Measurements from ENCODE around the gene NR4A1.
A peak's percentile ranks its signal among the peaks of the same experiment; 100 is the strongest.

Gene NR4A1

GRCh38 chr12:52050758-52051541 lies at the start of gene NR4A1:
TSS of gene NR4A1 (plus strand) at chr12:52051442. CDS start at chr12:52054329, 2,887 bp downstream.
- DNase-seq (ENCODE audit: low read depth): peak; percentile 90

DNA sequence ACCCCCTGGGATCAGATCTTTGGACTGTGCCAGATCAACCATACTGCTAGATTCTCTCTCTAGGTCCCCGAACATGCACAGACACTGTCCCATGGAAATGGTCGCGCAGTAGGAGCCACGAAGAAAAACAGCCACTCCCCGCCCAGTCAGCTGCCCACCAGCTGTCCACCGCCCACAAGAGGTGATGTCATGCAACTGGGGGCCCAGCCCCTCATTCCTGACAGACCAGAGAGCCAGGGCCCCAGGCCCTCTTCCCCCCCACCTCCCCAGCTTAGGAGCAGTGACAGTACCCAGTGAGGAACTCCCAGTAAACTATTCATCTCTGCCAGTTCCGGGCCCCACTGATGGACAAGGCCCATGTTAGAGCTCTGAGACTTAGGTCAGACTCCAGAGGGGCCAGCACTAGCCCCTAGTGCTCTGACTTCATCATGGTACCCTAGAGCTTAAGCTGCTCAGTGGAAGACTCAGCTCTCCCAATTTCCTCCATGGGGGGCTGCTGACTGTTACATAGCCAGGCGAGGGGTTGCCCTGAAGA lies 48.2 kb upstream of the NR4A1 start:
- DNase-seq (ENCODE audit: low read depth): no peak

DNA sequence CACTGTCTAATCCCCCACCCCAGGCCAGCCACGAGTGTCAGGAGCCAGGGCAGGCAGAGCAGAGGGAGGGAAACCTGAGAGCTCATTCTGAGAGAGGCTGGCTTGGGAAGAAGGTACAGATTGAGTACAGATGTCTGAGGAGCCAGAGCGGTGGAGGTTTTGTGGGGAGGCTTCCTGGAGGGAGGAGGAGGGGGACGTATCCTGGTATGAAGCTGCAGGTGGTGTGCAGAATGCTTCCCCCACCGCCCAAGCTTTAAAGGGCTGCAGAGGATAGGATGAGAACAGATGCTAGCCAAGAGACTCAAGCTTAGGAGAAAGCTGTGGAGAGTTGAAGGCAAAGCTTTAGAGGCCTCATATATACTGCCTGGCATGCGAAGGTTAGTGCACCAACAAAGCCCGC lies 47.7 kb upstream of the NR4A1 start:
- DNase-seq (ENCODE audit: low read depth): no peak

DNA sequence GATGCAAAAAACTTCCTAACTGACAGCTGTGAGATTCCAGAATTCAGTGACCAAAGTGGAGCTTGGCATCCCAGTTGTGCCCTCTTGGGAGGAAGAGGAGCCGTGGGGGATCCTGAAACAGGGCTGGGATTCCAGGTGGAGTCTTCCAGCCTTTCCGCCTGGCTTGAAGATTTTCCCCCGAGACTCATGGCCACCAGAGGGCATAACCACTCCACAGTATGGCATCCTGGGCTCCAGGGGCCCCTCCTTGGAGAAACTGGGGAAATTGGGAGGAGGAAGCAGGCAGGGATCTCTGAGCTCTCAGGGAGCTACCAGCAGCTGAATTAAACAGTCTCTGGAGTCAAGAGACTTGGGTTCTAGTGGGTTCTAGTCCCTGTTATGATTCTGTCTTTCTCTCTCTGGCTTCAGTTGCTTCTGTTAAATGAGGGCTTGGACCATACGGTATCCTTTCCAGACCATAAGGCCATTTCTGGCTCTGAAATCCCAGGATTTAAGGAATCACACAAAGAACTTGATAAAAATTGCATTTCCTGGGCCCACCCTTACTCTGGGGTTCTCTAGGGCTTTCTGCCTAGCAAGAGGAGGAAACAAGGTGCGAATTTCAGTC lies 47.1 kb upstream of the NR4A1 start:
- DNase-seq (ENCODE audit: low read depth): no peak

GRCh38 chr12:52005218-52005902 lies 45.9 kb upstream of the NR4A1 start:
- no peak for DNase-seq (ENCODE audit: low read depth)

- no peak for DNase-seq (ENCODE audit: low read depth)
Observed at GRCh38 chr12:52005903-52006703, 45.1 kb upstream of the NR4A1 start.

DNA sequence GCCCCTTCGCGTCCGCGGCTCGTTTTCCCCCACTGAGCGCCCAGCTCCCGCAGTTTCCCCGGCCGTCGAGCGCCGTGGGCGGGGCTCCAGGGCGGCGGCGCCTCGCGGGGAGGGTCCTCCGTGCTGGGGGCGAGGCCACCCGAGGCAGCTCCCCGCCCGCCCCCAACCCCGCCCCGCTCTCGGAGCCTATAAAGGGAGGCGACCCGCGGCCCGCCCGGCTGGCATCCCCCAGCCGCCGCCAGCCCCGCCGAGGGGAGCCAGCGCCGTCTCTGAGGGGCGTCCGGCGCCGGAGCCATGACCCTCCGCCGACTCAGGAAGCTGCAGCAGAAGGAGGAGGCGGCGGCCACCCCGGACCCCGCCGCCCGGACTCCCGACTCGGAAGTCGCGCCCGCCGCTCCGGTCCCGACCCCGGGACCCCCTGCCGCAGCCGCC lies 44.5 kb upstream of the NR4A1 start, which contains the start of gene TAMALIN:
TAMALIN (plus strand) TSS at position 221 of the 432 bp plus-strand sequence; CDS start at position 295, 74 bp downstream.
- DNase-seq (ENCODE audit: low read depth): no peak

DNA sequence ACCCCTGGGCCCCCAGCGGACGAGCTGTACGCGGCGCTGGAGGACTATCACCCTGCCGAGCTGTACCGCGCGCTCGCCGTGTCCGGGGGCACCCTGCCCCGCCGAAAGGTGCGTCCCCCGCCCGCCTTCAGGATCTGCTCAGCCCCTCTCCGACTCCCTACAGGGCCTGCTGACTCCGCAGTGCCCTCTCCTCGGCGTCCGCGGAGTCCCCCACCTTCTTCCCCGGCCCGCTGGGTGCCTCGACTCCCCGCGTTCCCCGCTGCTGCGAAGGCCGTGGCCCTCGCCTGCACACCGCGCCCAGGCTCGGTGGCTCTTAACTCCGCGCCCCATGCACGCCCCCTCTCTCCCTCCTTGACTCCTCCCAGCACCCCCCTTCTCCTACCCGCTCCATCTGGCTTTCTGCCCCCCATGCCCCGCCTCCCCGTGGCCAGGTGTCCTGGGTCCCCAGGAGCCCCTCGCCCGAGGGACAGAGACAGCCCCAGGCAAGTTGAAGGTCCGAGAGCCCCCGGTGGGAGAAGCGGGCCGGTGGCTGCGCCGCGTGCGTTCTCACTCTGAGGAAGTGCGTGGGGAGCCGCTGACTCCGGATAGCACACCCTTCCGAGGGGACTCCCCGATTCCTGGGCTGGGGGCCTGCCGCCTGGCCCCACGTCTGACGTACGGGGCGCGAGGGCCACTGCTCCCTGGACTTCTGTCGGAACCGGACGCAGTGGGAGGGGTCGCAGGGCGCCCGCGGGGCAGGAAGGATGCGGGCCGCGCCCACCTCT lies 43.9 kb upstream of the NR4A1 start:
- DNase-seq (ENCODE audit: low read depth): no peak

DNA sequence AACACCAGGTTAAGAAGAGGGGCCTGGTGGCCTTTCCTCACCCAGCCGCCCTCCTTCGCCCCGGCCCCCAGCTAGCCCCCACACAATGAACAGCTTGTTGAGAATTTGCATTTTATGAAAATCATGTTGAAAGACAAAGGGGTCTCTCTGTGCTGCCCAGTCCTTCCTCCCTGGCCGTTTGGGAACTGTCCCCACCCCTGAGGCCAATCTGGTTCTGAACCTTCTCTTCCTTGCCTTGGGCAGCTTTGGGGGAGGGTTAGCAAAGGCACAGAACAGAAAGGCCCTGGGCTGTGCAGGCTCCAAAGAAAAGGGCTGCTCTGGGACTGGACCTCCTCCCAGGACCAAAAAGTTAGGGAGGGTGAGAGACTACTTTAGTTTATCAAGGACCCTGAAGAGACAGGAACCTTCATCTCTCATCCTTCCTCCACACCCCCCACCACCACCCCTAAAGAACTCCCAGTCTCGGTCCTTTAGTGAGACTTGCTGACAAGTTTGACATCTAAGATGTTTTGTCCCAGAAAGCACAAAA lies 43.2 kb upstream of the NR4A1 start:
- DNase-seq (ENCODE audit: low read depth): no peak

- no peak for DNase-seq (ENCODE audit: low read depth)
Observed at GRCh38 chr12:52009081-52009751, 42.0 kb upstream of the NR4A1 start.

GRCh38 chr12:52010152-52010622 lies 41.1 kb upstream of the NR4A1 start:
- peak; percentile 59 for DNase-seq (ENCODE audit: low read depth)

- no peak for DNase-seq (ENCODE audit: low read depth)
Observed at GRCh38 chr12:52010692-52011601, 40.3 kb upstream of the NR4A1 start.

GRCh38 chr12:52011602-52012214 lies 39.5 kb upstream of the NR4A1 start:
- no peak for DNase-seq (ENCODE audit: low read depth)

DNA sequence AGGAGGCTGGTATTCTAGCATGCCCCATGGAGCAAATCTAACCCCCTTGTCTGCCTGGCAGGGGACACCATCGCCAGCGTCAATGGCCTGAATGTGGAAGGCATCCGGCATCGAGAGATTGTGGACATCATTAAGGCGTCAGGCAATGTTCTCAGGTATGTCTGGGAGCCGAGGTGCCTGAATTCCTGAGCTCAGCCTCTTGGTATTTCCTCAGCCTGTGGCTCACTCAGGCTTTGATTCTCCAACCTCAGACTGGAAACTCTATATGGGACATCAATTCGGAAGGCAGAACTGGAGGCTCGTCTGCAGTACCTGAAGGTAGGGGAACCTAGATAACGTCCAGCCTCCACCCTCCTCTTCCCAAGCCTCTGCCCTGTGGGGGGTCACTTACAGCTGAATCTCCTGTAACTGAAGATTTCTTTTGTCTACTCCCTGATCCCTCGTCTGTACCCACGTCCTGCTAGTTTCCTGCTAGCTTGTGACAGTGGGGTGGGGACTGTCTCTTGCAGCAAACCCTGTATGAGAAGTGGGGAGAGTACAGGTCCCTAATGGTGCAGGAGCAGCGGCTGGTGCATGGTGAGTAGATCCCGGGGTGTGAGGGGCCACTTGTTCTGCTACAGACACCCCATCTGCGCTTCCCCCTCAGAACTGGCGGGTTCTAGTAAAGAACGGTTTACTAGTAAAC lies 37.5 kb upstream of the NR4A1 start:
- DNase-seq (ENCODE audit: low read depth): no peak

GRCh38 chr12:52014567-52015530 lies 36.4 kb upstream of the NR4A1 start:
- no peak for DNase-seq (ENCODE audit: low read depth)

- DNase-seq (ENCODE audit: low read depth): no peak
Observed at GRCh38 chr12:52015532-52016041, 35.7 kb upstream of the NR4A1 start.

All from stromal cell of bone marrow (primary cell).